GM06990 (cell line): ENCODE measurements around the gene SOBP.

Experiments used
- DNase-seq: peaks from one replicate; pipeline ENCODE4 v3.0.0-alpha.2; 2011; ENCODE audit not compliant: insufficient read length; ENCODE audit errors: extremely low read depth
- H3K27me3 ChIP-seq: replicated peaks from 2 replicates; pipeline ENCODE4 v1.6.0; 2011; ENCODE audit warnings: low read length; ENCODE audit not compliant: control insufficient read depth, insufficient read depth
- H3K36me3 ChIP-seq: 2 replicates; pipeline ENCODE4 v1.5.1; 2011; ENCODE audit warnings: low read length; ENCODE audit not compliant: control insufficient read depth, insufficient read depth
- H3K4me3 ChIP-seq: replicated peaks from 2 replicates; pipeline ENCODE4 v1.5.1; 2011; ENCODE audit warnings: low read depth, mild to moderate bottlenecking, control low read depth, low read length
- TF ChIP-seq, protein P1 (sequence below): IDR thresholded peaks from 2 replicates; pipeline ENCODE4 v1.5.1; 2011; ENCODE audit warnings: low read length, control low read depth, mild to moderate bottlenecking, inconsistent platforms; ENCODE audit not compliant: insufficient read depth, poor library complexity, severe bottlenecking

Gene SOBP

DNA sequence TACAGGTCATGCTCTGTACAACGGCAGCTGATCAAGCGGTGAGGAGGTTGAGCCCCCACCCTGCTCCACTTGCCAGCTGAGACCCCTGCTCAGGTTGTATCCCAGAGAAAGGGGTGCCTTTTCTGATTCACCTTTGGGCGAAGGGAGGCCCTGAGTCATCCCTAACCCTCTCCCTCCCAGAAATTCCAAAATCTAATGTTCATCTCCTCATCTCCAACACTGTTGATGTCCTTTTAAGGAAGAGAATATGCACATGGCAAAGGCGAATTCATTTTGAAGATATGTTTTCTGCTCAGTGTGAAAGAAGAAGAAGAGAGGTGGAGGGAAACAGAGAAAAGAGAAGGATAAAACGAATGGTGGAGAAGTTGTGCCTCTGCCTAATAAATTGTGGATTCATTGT lies 213.7 kb downstream of the SOBP start:
- DNase-seq = no peak
- TF ChIP-seq, protein P1, sequence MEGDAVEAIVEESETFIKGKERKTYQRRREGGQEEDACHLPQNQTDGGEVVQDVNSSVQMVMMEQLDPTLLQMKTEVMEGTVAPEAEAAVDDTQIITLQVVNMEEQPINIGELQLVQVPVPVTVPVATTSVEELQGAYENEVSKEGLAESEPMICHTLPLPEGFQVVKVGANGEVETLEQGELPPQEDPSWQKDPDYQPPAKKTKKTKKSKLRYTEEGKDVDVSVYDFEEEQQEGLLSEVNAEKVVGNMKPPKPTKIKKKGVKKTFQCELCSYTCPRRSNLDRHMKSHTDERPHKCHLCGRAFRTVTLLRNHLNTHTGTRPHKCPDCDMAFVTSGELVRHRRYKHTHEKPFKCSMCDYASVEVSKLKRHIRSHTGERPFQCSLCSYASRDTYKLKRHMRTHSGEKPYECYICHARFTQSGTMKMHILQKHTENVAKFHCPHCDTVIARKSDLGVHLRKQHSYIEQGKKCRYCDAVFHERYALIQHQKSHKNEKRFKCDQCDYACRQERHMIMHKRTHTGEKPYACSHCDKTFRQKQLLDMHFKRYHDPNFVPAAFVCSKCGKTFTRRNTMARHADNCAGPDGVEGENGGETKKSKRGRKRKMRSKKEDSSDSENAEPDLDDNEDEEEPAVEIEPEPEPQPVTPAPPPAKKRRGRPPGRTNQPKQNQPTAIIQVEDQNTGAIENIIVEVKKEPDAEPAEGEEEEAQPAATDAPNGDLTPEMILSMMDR = no peak
- Histone ChIP-seq H3K36me3 (no peaks in the 10 kb centered on the region), H3K27me3 (no peaks in the 10 kb centered on the region; the same call in 1 of the 2 replicates), H3K4me3 (no peak overlapping the region)

- H3K27me3 ChIP-seq = no peaks in the 10 kb centered on the region; the same call in none of the 2 replicates
- TF ChIP-seq, protein P1 = peak; percentile 77
- no peak overlapping the region for H3K4me3 ChIP-seq
- no peak for DNase-seq
- no peaks in the 10 kb centered on the region for H3K36me3 ChIP-seq
Measured at GRCh38 chr6:107704347-107705013, 214.6 kb downstream of the SOBP start.

- TF ChIP-seq, protein P1 = no peak
Measured at GRCh38 chr6:107706516-107707115, 216.7 kb downstream of the SOBP start.

GRCh38 chr6:107707346-107708275 lies 217.7 kb downstream of the SOBP start:
- TF ChIP-seq, protein P1 = no peak
- Histone ChIP-seq H3K27me3 (no peaks in the 10 kb centered on the region; the same call in none of the 2 replicates), H3K36me3 (no peaks in the 10 kb centered on the region), H3K4me3 (no peak overlapping the region)
- no peak for DNase-seq

More at GRCh38 chr6:107706516-107707115, 216.7 kb downstream of the SOBP start:
- Histone ChIP-seq H3K4me3 (no peak overlapping the region), H3K27me3 (no peaks in the 10 kb centered on the region; the same call in none of the 2 replicates), H3K36me3 (no peaks in the 10 kb centered on the region)
- DNase-seq = no peak

DNA sequence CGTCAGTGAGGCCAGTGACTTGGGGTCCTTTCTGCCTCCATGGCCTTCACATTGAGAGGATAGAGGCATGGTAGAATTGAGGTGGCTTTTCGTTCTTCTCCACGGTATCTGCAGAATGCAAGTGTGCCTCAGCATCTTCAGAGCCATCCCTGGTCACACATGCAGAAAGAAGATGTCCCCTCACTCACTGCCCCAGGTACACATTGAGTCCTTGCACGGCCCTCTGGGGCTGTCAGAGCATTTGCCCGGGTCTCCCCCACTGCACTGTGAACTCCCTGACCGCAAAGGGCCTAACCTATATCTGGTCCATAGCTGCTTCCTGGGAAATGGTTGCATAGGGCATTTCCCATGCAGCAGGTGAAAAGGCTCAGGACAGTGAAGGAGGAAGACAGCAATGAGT lies 218.5 kb downstream of the SOBP start:
- DNase-seq = no peak
- TF ChIP-seq, protein P1 = no peak
- Histone ChIP-seq H3K27me3 (no peaks in the 10 kb centered on the region; the same call in none of the 2 replicates), H3K36me3 (no peaks in the 10 kb centered on the region), H3K4me3 (no peak overlapping the region)
